Nephron (organoid): ENCODE data around the gene PTPRN2.

ENCODE experiments used
- H3K27ac Mint-ChIP-seq, 3 experiments: 2 replicates each; pipeline ENCODE4 v1.8.0; 2020; ENCODE audit warnings: mixed read lengths in 3 of 3, mild to moderate bottlenecking in 2 of 3, moderate library complexity in 1 of 3
- H3K27me3 Mint-ChIP-seq: 2 replicates; pipeline ENCODE4 v1.8.0; 2021; ENCODE audit warnings: low read depth, mild to moderate bottlenecking, moderate library complexity, mixed read lengths
- H3K36me3 Mint-ChIP-seq: 2 replicates; pipeline ENCODE4 v1.8.0; 2020; ENCODE audit warnings: low read depth, mixed read lengths
- H3K4me1 Mint-ChIP-seq: 2 replicates; pipeline ENCODE4 v1.8.0; 2020; ENCODE audit warnings: mixed read lengths
- H3K4me3 Mint-ChIP-seq, 3 experiments: 2 replicates each; pipeline ENCODE4 v1.8.0; 2020; ENCODE audit warnings: mild to moderate bottlenecking in 3 of 3, mixed read lengths in 3 of 3, moderate library complexity in 2 of 3
- H3K9me3 Mint-ChIP-seq: 2 replicates; pipeline ENCODE4 v1.8.0; 2020; ENCODE audit warnings: mixed read lengths
- CTCF ChIP-seq, 3 experiments: fragments of 200-600 bp; sonication (generic); IDR thresholded peaks; one replicate each; pipeline ENCODE4 v1.5.0; 2021; ENCODE audit warnings: antibody characterized with exemption in 3 of 3; ENCODE audit not compliant: unreplicated experiment in 3 of 3

Gene PTPRN2

GRCh38 chr7:157541295-157542067, 1046.1 kb downstream of the PTPRN2 start:
- no peaks in the 10 kb centered on the region for H3K9me3 Mint-ChIP-seq
- peaks cover 15% of the 10 kb centered on the region for H3K36me3 Mint-ChIP-seq
- H3K27me3 Mint-ChIP-seq: peaks cover 21% of the 10 kb centered on the region
- H3K4me3 Mint-ChIP-seq: no peak overlapping the region
- no peaks in the 10 kb centered on the region for H3K4me1 Mint-ChIP-seq
- no peak for TF ChIP-seq CTCF (IDR thresholded peaks at IDR 0.05; ENCODE audit: unreplicated experiment in 3 of 3)
- H3K27ac Mint-ChIP-seq: no peak overlapping the region

- Mint-ChIP-seq H3K36me3 (peaks cover 13% of the 10 kb centered on the region), H3K9me3 (no peaks in the 10 kb centered on the region), H3K4me1 (no peaks in the 10 kb centered on the region), H3K27me3 (peaks cover 21% of the 10 kb centered on the region), H3K27ac (no peak overlapping the region), H3K4me3 (no peak overlapping the region)
- no peak for TF ChIP-seq CTCF (IDR thresholded peaks at IDR 0.05; ENCODE audit: unreplicated experiment in 3 of 3)
Observed at GRCh38 chr7:157540606-157541294, 1046.9 kb downstream of the PTPRN2 start.

- no peak for TF ChIP-seq CTCF (IDR thresholded peaks at IDR 0.05; ENCODE audit: unreplicated experiment in 3 of 3)
- Mint-ChIP-seq H3K27me3 (peaks cover 21% of the 10 kb centered on the region), H3K4me3 (no peak overlapping the region), H3K36me3 (peaks cover 11% of the 10 kb centered on the region), H3K4me1 (no peaks in the 10 kb centered on the region), H3K27ac (no peak overlapping the region), H3K9me3 (no peaks in the 10 kb centered on the region)
Observed at GRCh38 chr7:157540020-157540419, 1047.6 kb downstream of the PTPRN2 start.

GRCh38 chr7:157539521-157539920, 1048.1 kb downstream of the PTPRN2 start:
- peaks cover 21% of the 10 kb centered on the region for H3K27me3 Mint-ChIP-seq
- H3K36me3 Mint-ChIP-seq: peaks cover 6% of the 10 kb centered on the region
- no peaks in the 10 kb centered on the region for H3K9me3 Mint-ChIP-seq
- no peaks in the 10 kb centered on the region for H3K4me1 Mint-ChIP-seq
- TF ChIP-seq CTCF (IDR thresholded peaks at IDR 0.05; ENCODE audit: unreplicated experiment in 3 of 3): no peak
- no peak overlapping the region for H3K27ac Mint-ChIP-seq
- no peak overlapping the region for H3K4me3 Mint-ChIP-seq

- Mint-ChIP-seq H3K4me3 (no peak overlapping the region), H3K36me3 (peaks cover 5% of the 10 kb centered on the region), H3K27me3 (peaks cover 21% of the 10 kb centered on the region), H3K27ac (no peak overlapping the region), H3K4me1 (no peaks in the 10 kb centered on the region), H3K9me3 (peaks cover 2% of the 10 kb centered on the region)
- TF ChIP-seq CTCF (IDR thresholded peaks at IDR 0.05; ENCODE audit: unreplicated experiment in 3 of 3): no peak
Observed at GRCh38 chr7:157538735-157539134, 1048.9 kb downstream of the PTPRN2 start.
